Measurements from ENCODE around the gene SDC3. TPM values are rescaled to one million over a fixed set of nuclear protein-coding genes. Genes with fewer than 3 reads are reported as not detected.

Gene SDC3
- total and polyA plus RNA-seq, 7 donors = 2.4 to 91.1 (median 29.9) TPM

DNA sequence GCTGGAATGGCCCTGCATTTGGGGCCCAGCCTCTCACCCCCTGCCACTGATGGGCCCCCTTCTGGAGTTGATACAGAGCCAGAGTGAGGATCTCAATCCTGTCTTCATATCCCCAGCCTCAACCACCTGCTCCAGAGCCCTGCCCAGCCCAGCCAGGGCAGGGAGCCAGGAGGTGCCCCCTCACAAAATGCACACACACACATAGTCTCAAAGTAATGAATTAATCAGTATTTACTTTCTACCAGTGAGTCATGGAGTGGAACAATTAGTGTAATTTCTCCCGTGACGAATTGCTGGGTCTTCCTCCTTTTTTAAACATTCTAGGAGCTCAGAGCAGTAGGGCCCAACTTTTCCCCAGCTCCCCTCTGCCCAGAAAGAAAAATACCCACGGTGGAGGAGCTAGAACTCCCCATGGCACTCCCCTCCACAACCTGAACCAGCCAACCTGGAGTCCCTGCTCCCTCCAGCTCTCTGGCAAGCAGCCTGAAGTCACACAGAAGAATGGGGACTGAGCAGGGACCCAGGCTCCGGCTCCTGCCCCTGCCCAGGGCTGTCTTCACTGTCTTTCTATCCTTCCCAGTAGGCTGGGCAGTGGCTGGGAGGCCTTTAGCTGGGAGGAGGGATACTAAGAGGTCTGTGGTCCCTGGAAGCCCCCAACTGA, 29.3 kb downstream of the SDC3 start:
- intact Hi-C loops (cut with DNase I) = no loop called here
- H3K27me3 ChIP-seq = no peaks in the 10 kb centered on the region
- 32 to 40% methylated on average over 4 of the region's 4 CpGs for WGBS, 2 donors
- no peak overlapping the region for H3K4me3 ChIP-seq
- TF ChIP-seq POLR2AphosphoS5 (IDR thresholded peaks at IDR 0.05) (no peak), EP300 (IDR thresholded peaks at IDR 0.05) (no peak), POLR2A (IDR thresholded peaks at IDR 0.05) (no peak), CTCF (IDR thresholded peaks at IDR 0.05) (no peak)
- no peak for DNase-seq
- H3K4me1 ChIP-seq = peaks cover 0 to 83% (median 81%) of the 10 kb centered on the region in 4 donors
- H3K36me3 ChIP-seq = peaks cover 6 to 27% (median 19%) of the 10 kb centered on the region in 4 donors
- H3K9me3 ChIP-seq = no peaks in the 10 kb centered on the region
- peak overlapping the region; percentile 72 to 95 (median 86) for H3K27ac ChIP-seq

DNA sequence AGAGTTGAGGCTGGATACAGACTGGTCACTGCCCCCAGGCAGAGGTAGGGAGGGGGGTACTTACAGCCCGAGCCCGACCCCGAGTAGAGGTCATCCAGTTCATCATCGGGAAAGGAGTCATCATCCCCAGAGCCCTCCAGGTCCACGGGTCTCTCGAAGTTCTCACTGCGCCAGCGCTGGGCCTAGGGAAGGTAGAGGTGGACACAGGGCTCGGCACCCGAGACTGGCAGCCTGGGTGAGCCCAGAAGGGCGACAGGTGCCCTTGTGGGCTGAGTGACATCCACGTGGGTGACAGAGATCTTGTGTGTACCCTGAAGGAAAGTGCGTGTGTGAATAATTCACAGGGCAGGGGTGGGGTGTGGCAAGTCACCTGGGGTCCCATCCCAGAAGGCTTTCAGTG, 30.0 kb downstream of the SDC3 start:
- no peak for DNase-seq
- Histone ChIP-seq H3K4me3 (no peak overlapping the region), H3K27me3 (no peaks in the 10 kb centered on the region), H3K4me1 (peaks cover 0 to 76% (median 74%) of the 10 kb centered on the region in 4 donors), H3K9me3 (no peaks in the 10 kb centered on the region), H3K27ac (peak overlapping the region; percentile 72 to 95 (median 86)), H3K36me3 (peaks cover 13 to 34% (median 26%) of the 10 kb centered on the region in 4 donors)
- TF ChIP-seq CTCF (IDR thresholded peaks at IDR 0.05) = no peak
- no peak for TF ChIP-seq POLR2A (IDR thresholded peaks at IDR 0.05)
- no peak for TF ChIP-seq POLR2AphosphoS5 (IDR thresholded peaks at IDR 0.05)
- TF ChIP-seq EP300 (IDR thresholded peaks at IDR 0.05) = no peak
- intact Hi-C loops (cut with DNase I) = no loop called here
- WGBS, 2 donors = 85 to 86% methylated on average over 13 of the region's 13 CpGs

DNA sequence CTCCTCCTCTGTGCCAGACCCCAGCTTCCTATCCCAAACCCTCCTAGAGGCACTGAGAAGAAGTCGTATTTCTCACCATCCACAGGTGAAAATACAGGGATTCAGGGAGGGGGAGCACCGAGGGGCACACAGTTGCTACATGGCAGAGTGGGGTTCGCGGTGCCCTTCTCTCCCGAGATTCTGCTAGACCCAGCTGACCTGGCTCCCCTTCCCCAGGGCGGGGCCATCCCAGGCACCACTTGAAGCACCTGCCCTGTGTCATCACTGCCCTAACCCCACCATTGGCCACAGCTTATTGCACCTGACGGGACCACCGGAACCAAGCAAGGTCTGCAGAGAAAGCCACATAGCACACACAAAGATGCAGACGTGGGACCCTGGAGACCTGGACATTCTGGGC, 30.5 kb downstream of the SDC3 start:
- peaks cover 0 to 71% (median 68%) of the 10 kb centered on the region in 4 donors for H3K4me1 ChIP-seq
- H3K4me3 ChIP-seq = no peak overlapping the region
- no peaks in the 10 kb centered on the region for H3K27me3 ChIP-seq
- H3K36me3 ChIP-seq = peaks cover 18 to 39% (median 30%) of the 10 kb centered on the region in 4 donors
- TF ChIP-seq CTCF (IDR thresholded peaks at IDR 0.05) (no peak), POLR2A (IDR thresholded peaks at IDR 0.05) (no peak), POLR2AphosphoS5 (IDR thresholded peaks at IDR 0.05) (no peak), EP300 (IDR thresholded peaks at IDR 0.05) (no peak)
- H3K9me3 ChIP-seq = peaks cover 0 to under 1% (median under 1%) of the 10 kb centered on the region in 4 donors
- no peak for DNase-seq
- peak overlapping the region; percentile 72 to 95 (median 86) for H3K27ac ChIP-seq
- 84 to 85% methylated on average over 9 of the region's 9 CpGs for WGBS, 2 donors
- intact Hi-C loops (cut with DNase I) = no loop called here

DNA sequence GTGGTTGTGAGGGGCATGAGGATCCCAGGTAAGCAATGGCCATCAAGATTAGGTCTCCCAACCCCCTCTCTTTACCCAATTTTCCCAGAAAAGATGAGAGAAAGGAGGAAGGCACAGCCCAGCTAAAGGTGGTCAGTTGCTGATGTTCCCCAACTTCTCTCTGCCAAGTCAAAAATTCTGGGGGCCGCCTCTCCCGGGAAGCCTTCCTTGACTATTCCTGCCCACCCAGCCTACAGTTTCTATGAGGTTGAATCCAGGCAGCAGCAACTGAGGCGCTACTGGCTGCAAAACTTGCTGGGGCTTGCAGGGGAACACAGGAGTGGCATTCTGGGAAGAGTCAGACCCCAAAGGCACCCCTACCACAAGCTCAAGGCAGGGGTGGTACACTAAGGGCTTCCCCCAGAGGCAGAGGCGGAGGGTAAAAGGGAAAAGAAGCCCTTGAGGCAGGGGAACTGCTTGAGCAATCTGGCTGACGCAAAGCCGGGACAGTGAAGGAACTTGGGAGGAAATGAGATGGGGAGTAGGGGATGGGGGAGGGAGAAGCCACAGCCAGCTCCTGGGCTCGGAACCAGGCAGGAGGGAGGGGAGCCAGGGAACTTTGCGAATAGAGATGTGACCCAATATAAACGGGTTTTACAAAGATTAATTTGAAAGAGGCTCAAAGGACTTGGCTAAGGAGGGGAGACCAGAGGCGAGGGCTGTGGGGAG, 31.2 kb downstream of the SDC3 start:
- Histone ChIP-seq H3K36me3 (peaks cover 25 to 46% (median 37%) of the 10 kb centered on the region in 4 donors), H3K27me3 (no peaks in the 10 kb centered on the region), H3K4me1 (peaks cover 0 to 64% (median 62%) of the 10 kb centered on the region in 4 donors), H3K27ac (peak overlapping the region; percentile 72 to 95 (median 86)), H3K4me3 (no peak overlapping the region), H3K9me3 (peaks cover 0 to 5% (median 1%) of the 10 kb centered on the region in 4 donors)
- no peak for TF ChIP-seq POLR2A (IDR thresholded peaks at IDR 0.05)
- TF ChIP-seq EP300 (IDR thresholded peaks at IDR 0.05) = peak in 1 of 4 donors; percentile 36
- peak; percentile 46 to 61 (median 58) for TF ChIP-seq POLR2AphosphoS5 (IDR thresholded peaks at IDR 0.05)
- no peak for TF ChIP-seq CTCF (IDR thresholded peaks at IDR 0.05)
- WGBS, 2 donors = 48 to 76% methylated on average over 10 of the region's 10 CpGs
- DNase-seq = peak; percentile 96
- intact Hi-C loops (cut with DNase I) = loop anchor here (2.0 kb wide), 1 partner anchor 53 kb away; no protein-coding TSS in a partner anchor

Measured in sigmoid colon (tissue), 7 donors.